ENCODE measurements around the gene ANXA1. TPM values are rescaled to one million over a fixed set of nuclear protein-coding genes. Genes with fewer than 3 reads are reported as not detected.
A peak's percentile ranks its signal among the peaks of the same experiment; 100 is the strongest.
"Not testable (repeated sequence)": the region's sequence is repeated elsewhere in the genome, so short reads cannot be mapped to it uniquely, and the experiment has no call there.

The ANXA1 gene, protein sequence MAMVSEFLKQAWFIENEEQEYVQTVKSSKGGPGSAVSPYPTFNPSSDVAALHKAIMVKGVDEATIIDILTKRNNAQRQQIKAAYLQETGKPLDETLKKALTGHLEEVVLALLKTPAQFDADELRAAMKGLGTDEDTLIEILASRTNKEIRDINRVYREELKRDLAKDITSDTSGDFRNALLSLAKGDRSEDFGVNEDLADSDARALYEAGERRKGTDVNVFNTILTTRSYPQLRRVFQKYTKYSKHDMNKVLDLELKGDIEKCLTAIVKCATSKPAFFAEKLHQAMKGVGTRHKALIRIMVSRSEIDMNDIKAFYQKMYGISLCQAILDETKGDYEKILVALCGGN
- 10 to 100 TPM; 50.3 to 57.1 TPM for total RNA-seq

DNA sequence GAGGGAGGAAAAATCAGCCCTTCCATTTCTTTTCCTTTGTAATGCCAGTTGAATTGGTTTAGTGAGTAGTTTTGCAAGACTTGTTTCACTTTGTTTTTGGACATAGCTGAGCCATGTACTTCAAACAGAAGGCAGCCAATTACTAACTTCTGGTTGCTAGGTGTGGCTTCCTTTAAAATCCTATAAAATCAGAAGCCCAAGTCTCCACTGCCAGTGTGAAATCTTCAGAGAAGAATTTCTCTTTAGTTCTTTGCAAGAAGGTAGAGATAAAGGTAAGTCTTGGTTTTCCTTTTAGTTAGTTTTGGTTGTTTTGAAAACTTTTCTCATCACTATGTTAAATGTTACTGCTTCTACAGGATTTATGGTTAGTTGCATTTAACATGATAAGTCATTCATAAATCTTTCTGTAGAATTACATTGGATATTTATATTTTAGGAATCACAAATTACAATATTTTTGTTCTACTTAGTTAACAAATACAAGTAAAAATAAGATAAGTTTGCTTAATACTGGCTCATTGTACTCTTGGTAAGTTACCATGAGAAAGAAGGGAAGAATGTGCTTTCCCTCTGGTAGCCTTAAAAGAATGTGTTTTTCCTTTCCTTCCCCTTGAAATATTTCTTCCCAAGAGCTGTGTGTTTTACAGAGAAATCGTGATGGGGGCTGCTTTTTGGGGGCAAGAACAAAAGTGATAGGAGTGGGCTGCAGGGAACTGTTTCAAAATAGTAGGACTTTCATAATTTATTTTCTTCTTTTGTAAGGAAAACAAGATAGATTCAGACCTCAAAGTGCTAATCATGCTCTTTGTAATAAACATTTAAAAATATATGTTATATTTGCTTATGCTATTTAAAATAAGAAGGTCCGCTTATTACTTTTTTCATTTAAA is at the start of gene ANXA1:
TSS of gene ANXA1 (plus strand) at position 213 of the 890 bp plus-strand sequence. CDS start 6,671 bp downstream, outside the sequence.
- peak; percentile 33 for ATAC-seq (replicated peaks)
- peaks cover 42% of the 10 kb centered on the region for H3K4me1 Mint-ChIP-seq
- peaks cover 14% of the 10 kb centered on the region for H3K36me3 Mint-ChIP-seq (ENCODE audit: low read depth)
- H3K9me3 Mint-ChIP-seq = no peaks in the 10 kb centered on the region
- peak within 1 kb of the TSS; percentile 99 for H3K27ac Mint-ChIP-seq
- peak within 1 kb of the TSS; percentile 98 for H3K4me3 Mint-ChIP-seq
- no peaks in the 10 kb centered on the region for H3K27me3 Mint-ChIP-seq

DNA sequence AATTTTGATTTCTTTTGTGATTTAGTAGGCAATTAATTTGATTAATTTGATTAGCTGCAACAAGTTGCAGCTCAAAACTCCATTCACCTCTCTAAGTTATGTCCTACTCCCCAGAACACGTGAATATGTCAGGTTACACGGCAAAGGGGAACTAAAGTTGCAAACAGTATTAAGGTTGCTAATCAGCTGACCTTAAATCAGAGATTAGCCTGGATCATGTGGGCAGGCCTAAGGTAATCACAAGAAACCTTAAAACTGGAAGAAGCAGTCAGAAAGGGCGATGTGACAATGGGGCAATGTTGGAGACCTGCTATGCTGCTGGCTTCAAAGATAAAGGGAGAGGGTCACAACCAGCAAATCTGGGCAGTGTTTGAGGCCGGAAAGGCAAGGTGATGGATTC is 47.3 kb upstream of the ANXA1 start:
- Mint-ChIP-seq H3K27me3 (peaks cover 8% of the 10 kb centered on the region), H3K27ac (no peak overlapping the region), H3K36me3 (ENCODE audit: low read depth) (no peaks in the 10 kb centered on the region), H3K4me3 (no peak overlapping the region), H3K4me1 (no peaks in the 10 kb centered on the region), H3K9me3 (no peaks in the 10 kb centered on the region)
- ATAC-seq (replicated peaks) = no peak

DNA sequence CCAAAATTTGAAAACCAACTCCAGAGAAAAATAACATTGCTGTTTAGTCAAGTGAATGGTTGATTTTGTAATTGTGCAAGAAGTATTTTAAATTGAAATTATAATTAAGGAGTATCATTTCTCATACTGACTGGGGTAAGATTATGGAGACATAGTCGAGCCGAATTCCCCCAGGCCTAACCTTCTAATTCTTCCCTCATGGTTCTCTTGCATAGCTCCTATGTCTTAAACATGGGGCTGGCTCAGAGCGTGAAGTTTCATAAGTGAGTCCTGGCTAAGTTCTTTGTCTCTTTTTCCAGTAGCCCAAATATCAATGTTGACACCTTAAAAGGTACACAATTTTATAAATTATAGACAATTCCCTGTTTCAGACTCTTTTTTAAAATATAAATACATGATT is 46.7 kb upstream of the ANXA1 start:
- no peaks in the 10 kb centered on the region for H3K9me3 Mint-ChIP-seq
- H3K4me3 Mint-ChIP-seq = no peak overlapping the region
- no peaks in the 10 kb centered on the region for H3K4me1 Mint-ChIP-seq
- H3K36me3 Mint-ChIP-seq (ENCODE audit: low read depth) = no peaks in the 10 kb centered on the region
- H3K27me3 Mint-ChIP-seq = peaks cover 8% of the 10 kb centered on the region
- no peak for ATAC-seq (replicated peaks)
- H3K27ac Mint-ChIP-seq = no peak overlapping the region

DNA sequence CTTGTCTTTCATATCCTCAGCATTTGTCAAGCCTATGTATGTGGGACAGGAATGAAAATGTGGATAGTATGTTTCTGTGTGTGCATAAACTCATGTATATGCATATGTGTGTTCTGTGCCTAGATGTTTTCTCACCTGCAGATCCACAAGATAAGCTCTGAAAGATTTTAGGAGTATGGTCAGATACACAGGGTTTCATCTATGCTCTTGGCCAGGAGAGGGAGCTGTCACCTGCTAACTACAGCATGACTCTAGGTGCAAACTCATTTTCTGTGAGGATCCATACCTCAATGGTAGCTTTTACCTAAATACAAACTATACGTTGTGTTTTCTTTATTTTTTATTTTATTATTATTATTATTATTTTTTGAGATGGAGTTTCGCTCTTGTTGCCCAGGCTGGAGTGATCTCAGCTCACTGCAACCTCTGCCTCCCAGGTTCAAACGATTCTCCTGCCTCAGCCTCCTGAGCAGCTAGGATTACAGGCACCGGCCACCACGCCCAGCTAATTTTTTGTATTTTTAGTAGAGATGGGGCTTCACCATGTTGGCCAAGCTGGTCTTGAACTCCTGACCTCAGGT is 44.1 kb upstream of the ANXA1 start:
- peak; percentile 86 for ATAC-seq (replicated peaks)
- not testable (repeated sequence) for H3K4me3 Mint-ChIP-seq; H3K27me3 Mint-ChIP-seq; H3K27ac Mint-ChIP-seq; H3K9me3 Mint-ChIP-seq; H3K4me1 Mint-ChIP-seq; H3K36me3 Mint-ChIP-seq (ENCODE audit: low read depth)

DNA sequence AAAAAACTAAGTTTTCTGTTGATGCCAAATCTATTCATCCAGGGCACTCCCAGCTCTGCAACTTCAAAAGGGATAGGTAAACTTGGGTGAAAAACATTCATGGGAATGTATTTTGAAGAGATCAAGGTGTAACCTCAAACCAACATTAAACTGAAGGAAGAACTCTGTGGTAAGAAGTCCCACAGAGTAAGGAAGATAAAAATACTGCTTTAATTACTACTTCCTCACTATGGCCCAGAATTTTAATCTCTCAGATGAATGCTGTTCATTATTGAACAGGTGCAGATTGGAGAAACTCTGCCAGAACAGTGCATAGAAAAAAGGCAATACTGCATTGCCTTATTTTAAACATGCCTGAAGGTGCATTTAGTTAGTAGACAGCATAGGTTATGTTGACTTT is 37.6 kb upstream of the ANXA1 start:
- Mint-ChIP-seq H3K9me3 (no peaks in the 10 kb centered on the region), H3K27me3 (no peaks in the 10 kb centered on the region), H3K36me3 (ENCODE audit: low read depth) (no peaks in the 10 kb centered on the region), H3K4me3 (no peak overlapping the region), H3K27ac (no peak overlapping the region), H3K4me1 (peaks cover 35% of the 10 kb centered on the region)
- no peak for ATAC-seq (replicated peaks)

DNA sequence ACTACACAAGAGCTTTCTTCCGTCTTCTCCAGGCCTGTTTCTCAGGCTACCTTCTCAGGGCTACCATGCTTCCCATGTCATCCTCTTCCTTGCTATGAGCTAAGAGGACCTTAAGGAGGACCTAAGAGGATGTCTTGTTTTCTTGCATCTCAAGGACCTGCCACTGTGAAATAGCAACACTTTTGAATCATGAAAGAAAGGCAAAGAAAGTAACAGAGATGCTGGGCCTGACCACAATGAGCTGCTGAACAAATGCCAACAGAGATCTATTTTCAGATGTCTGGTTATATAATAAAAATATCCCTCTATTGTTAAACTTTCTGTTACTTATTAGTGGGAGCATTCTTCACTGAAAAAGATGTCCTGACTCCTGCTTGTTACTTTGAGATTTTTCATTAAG is 36.7 kb upstream of the ANXA1 start:
- Mint-ChIP-seq H3K36me3 (ENCODE audit: low read depth) (no peaks in the 10 kb centered on the region), H3K27ac (no peak overlapping the region), H3K4me1 (peaks cover 35% of the 10 kb centered on the region), H3K9me3 (no peaks in the 10 kb centered on the region), H3K27me3 (no peaks in the 10 kb centered on the region), H3K4me3 (no peak overlapping the region)
- no peak for ATAC-seq (replicated peaks)

DNA sequence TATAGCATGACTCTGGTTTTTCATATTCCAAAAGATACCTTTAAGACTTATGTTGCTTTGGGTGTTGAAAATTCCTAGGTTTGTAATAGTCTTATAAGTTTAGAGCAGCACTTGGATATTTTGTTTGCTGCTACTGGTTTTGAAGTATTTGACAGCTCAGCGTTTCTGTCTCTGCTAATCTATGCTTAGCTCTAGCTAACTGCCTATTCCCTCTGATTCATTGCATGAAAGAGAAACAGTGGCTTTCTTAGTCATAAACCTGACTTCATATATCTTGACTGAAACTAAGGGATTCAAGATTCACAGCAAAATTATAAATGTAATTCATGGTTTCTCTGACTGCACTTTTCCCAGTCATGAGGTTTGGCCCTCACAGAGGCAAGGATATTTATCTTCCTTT is 35.6 kb upstream of the ANXA1 start:
- peaks cover 35% of the 10 kb centered on the region for H3K4me1 Mint-ChIP-seq
- no peaks in the 10 kb centered on the region for H3K9me3 Mint-ChIP-seq
- H3K27me3 Mint-ChIP-seq = no peaks in the 10 kb centered on the region
- no peaks in the 10 kb centered on the region for H3K36me3 Mint-ChIP-seq (ENCODE audit: low read depth)
- H3K27ac Mint-ChIP-seq = peak overlapping the region; percentile 90
- H3K4me3 Mint-ChIP-seq = peak overlapping the region; percentile 58
- ATAC-seq (replicated peaks) = peak; percentile 96

DNA sequence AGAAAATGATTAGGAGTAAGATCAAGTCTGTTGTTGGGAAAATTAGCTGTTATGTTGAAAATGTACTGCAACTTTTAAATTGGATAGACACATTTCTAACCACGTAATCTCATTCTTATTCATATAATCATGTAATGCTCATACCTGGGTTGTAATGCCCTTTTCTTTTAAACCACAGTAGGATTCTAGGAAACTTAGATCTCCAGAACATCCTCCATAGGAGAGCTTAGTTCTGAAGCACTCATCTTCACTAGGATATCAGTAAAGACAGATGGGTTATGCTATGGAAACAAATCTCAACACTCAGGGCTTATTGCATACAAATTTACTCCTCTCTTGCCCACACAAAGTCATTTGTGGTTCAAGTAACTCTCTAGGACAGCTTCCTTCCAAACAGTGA is 34.8 kb upstream of the ANXA1 start:
- H3K27me3 Mint-ChIP-seq = no peaks in the 10 kb centered on the region
- no peaks in the 10 kb centered on the region for H3K9me3 Mint-ChIP-seq
- peak overlapping the region; percentile 90 for H3K27ac Mint-ChIP-seq
- ATAC-seq (replicated peaks) = peak; percentile 56
- peak overlapping the region; percentile 58 for H3K4me3 Mint-ChIP-seq
- H3K4me1 Mint-ChIP-seq = peaks cover 40% of the 10 kb centered on the region
- H3K36me3 Mint-ChIP-seq (ENCODE audit: low read depth) = no peaks in the 10 kb centered on the region

DNA sequence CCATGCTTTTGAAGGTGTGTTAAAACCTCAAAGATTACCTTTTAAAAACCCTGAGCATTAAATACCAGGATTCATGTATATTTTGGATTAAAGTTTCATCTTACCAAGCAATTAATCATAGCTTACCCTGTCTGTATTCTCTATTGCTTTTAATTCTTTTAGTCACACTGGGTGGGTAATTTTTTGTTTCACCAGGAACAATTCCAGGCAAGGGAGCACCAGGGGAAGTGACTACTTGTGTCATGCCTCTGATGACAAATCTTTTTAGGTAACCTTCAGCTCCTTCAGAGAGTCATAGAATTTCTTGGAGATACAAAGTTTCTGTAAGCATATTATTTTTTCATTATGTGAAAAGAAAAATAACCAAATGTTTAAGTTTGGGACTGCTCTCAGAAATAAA is 33.4 kb upstream of the ANXA1 start:
- Mint-ChIP-seq H3K27ac (peak overlapping the region; percentile 61), H3K4me3 (peak overlapping the region; percentile 58), H3K27me3 (no peaks in the 10 kb centered on the region), H3K9me3 (no peaks in the 10 kb centered on the region), H3K36me3 (ENCODE audit: low read depth) (no peaks in the 10 kb centered on the region), H3K4me1 (peaks cover 41% of the 10 kb centered on the region)
- ATAC-seq (replicated peaks) = peak; percentile 10

DNA sequence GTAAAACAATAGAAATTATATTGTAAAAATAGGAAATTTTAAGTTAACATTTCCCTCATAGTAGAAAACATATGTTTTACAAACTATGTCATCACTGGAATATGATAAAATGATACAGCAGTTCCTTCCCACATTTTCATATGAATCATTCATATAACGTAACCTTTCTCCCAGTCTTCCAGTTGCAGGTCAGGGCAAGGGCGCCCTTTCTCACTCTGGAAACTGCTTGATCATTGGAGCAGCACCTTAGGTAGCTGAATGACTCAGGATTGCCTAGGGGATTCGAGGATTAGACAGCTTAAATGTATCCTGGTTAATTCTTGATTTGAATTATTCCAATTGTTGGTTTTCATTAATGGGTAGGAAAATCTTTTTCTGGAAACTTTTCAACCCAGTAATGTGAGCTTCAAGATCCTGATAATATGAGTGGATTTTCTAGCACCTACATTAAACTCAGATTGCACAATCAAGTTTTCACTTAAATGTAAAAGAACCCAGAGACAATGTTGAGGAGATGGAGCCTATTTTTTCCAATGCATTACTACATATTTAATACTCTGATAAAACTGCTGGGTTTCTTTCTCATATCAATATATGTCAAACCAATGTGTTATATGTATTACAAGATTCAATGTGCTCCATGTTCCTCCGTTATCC is 32.6 kb upstream of the ANXA1 start:
- no peak overlapping the region for H3K27ac Mint-ChIP-seq

DNA sequence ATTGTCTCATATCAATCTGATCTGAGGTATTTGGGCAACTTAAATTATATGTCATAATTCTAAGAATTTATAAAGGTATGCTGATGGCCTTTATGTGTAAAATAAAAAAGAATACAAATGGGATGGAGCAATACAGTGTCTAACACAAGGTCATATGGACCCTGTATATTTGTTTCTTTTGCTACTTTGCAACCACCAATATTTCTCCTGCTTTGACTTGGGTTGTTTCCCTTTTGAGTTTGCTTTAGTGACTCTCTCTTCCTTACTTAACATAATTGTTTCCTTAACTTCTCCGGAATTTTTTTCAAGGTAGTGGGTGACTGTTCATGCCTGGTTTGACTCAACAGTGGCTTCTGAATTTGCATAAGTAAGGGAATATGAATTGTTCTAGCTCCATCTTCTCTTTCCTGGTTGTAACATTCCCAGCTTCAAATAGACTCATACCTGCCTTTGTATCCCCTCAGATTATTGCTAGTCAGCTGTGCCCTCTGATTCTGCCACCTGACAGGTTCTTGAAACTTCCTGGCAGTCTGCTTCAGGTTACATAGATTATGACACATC is 30.2 kb upstream of the ANXA1 start:
- peak; percentile 66 for ATAC-seq (replicated peaks)
- no peaks in the 10 kb centered on the region for H3K27me3 Mint-ChIP-seq
- H3K36me3 Mint-ChIP-seq (ENCODE audit: low read depth) = no peaks in the 10 kb centered on the region
- H3K27ac Mint-ChIP-seq = peak overlapping the region; percentile 64
- peaks cover 17% of the 10 kb centered on the region for H3K4me1 Mint-ChIP-seq
- peak overlapping the region; percentile 15 for H3K4me3 Mint-ChIP-seq
- H3K9me3 Mint-ChIP-seq = no peaks in the 10 kb centered on the region

More for the DNA sequence above, 32.6 kb upstream of the ANXA1 start:
- Mint-ChIP-seq H3K4me1 (peaks cover 37% of the 10 kb centered on the region), H3K4me3 (no peak overlapping the region), H3K36me3 (ENCODE audit: low read depth) (no peaks in the 10 kb centered on the region), H3K9me3 (no peaks in the 10 kb centered on the region), H3K27me3 (no peaks in the 10 kb centered on the region)
- no peak for ATAC-seq (replicated peaks)

DNA sequence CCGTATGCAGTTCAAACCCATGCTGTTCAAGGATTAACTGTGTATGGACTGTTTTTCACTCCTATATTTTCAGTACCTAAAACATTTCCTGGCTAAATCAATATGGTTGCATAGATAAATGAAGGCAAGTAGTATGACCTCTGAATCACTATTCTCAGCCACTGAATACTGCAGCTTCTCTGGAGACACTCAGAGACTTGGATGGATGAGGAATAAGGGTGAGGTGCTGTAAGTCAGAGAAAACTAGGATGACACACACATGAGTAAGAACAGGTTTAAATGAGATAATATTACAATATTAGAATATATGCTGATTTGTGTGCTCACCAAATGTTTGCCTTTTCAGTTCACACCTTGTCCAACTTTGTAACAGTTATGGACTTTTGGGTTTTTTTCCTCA is 26.0 kb upstream of the ANXA1 start:
- Mint-ChIP-seq H3K4me1 (peaks cover 15% of the 10 kb centered on the region), H3K27me3 (no peaks in the 10 kb centered on the region), H3K4me3 (no peak overlapping the region), H3K9me3 (no peaks in the 10 kb centered on the region), H3K36me3 (ENCODE audit: low read depth) (no peaks in the 10 kb centered on the region), H3K27ac (no peak overlapping the region)
- ATAC-seq (replicated peaks) = peak; percentile 61

DNA sequence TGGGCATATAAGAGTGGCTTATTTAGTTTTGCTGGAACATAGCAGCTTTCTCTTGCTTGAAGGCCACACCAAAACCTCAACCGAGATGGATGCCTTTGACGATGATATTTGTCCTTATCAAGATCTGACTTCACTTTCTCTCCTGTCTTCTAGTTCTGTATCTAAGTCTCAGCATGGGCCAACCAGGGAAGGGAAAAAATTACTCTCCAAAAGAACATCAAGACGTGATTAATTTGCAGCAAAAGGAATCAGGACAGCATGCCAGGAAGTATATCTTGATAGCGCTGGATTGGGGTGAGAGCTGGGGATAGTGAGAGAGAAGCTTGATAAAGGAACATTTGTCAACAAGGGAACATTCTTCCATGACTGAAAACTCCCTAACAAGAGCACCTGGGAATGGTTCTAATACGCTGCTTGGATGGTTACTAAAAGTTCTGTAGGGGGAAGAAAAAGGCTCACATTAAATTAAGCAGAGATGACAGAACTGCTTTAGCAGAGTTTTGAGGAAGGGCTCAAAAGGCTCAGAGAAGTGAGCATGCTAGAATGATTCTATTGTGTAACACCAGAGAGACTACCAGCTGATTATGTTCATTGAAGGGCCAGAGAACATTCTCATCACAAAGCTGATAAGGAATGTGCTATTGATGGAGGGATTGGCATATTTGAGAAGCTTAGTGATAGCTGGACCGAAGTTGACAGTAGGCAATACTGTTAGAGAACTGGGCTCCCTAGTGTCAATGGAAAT is 21.6 kb upstream of the ANXA1 start:
- ATAC-seq (replicated peaks) = no peak
- Mint-ChIP-seq H3K27ac (peak overlapping the region; percentile 12), H3K9me3 (no peaks in the 10 kb centered on the region), H3K27me3 (no peaks in the 10 kb centered on the region), H3K4me3 (no peak overlapping the region), H3K4me1 (peaks cover 20% of the 10 kb centered on the region), H3K36me3 (ENCODE audit: low read depth) (no peaks in the 10 kb centered on the region)
